Prostate gland (tissue), 2 donors: ENCODE results near the gene RABGAP1L. TPM values are rescaled to one million over a fixed set of nuclear protein-coding genes. Genes with fewer than 3 reads are reported as not detected.

Experiments
- DNase-seq: peaks from one replicate; pipeline ENCODE4 v3.0.0-alpha.2; 2019; ENCODE audit warnings: low spot score
- H3K27ac ChIP-seq, 2 donors: fragments of 200-600 bp; sonication (generic); 2 replicates each; pipeline ENCODE4 v1.5.1; 2017 to 2019
- H3K27me3 ChIP-seq: fragments of 200-600 bp; sonication (generic); replicated peaks from 2 replicates; pipeline ENCODE4 v1.5.1; 2019; ENCODE audit not compliant: insufficient read depth
- H3K36me3 ChIP-seq, 2 donors: fragments of 200-600 bp; sonication (generic); 1 replicate in 1 of 2; 2 replicates in 1 of 2; pipeline versions ENCODE4 v1.5.1 to v1.8.1; 2017 to 2019
- H3K4me1 ChIP-seq: fragments of 200-600 bp; sonication (generic); replicated peaks from 2 replicates; pipeline ENCODE4 v1.5.1; 2019
- H3K4me3 ChIP-seq, 2 donors: fragments of 200-600 bp; sonication (generic); 2 replicates each; pipeline ENCODE4 v1.5.1; 2017 to 2019
- H3K9me3 ChIP-seq: fragments of 200-600 bp; sonication (generic); 2 replicates; pipeline ENCODE4 v1.5.1; 2017
- POLR2A ChIP-seq: fragments of 450-650 bp; IDR thresholded peaks from one replicate; pipeline ENCODE4 v1.6.1; 2016; ENCODE audit warnings: antibody characterized with exemption, mild to moderate bottlenecking
- POLR2AphosphoS5 ChIP-seq: sonication (generic); formaldehyde crosslinking; IDR thresholded peaks from one replicate; pipeline ENCODE4 v1.6.1; 2017; ENCODE audit warnings: antibody characterized with exemption
- WGBS: methylation state at CpG from one replicate; pipeline ENCODE4 v1.1.5; 2018; 5-methylcytosine and 5-hydroxymethylcytosine counted together
- intact Hi-C: fragments of 100-400 bp; cut with DNase I; formaldehyde crosslinking; loops from one replicate; pipeline ENCODE4 v1.14.2; 2022
- total RNA-seq, 2 donors: library from RNA; depleted of rRNA; stranded (reverse); fragments of >200 nt; gene quantifications; one replicate each; pipeline ENCODE4 v1.1.0, GENCODE V29; 2016
- TF ChIP-seq, protein P1 (sequence below), 4 experiments: fragments of 200-600 bp in 2 of 4; fragments of 450-650 bp in 2 of 4; sonication (generic) in 2 of 4; IDR thresholded peaks; 1 replicate in 3 of 4; 2 replicates in 1 of 4; pipeline ENCODE4 v1.5.1; 2016 to 2019; ENCODE audit warnings: antibody characterized with exemption in 4 of 4, mild to moderate bottlenecking in 2 of 4, moderate library complexity in 2 of 4

Gene RABGAP1L
- total RNA-seq, 2 donors from 2014 or later, result 32.3 to 41.5 TPM

DNA sequence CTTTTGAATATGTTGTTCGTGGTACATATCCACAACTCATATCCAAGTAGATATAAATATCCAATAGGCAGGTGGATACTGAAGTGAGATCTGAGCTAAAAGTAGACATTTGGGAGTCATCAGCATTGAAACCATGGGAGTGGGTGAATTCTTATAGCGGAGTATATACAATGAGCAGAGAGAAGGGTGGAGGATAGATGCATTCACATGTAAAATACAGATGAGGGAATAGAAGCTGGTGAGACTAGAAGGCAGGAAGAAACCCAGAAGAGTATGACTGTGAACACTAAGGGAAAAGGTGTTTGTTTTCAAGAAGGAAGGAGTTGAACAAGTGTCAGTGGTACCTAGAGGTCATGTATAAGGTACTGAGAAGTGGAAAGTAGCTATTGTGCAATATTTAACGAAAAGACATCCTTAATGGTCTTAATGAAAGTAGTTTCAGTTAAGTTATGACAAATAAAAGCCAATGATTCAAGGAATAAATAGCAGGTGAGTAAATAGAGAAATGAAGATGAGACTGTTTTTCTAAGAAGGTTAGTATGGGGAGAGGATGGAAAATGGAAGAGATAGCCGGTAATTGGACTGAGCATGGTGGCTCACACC is 658.8 kb downstream of the RABGAP1L start:
- Histone ChIP-seq H3K9me3 (no peaks in the 10 kb centered on the region), H3K4me1 (no peaks in the 10 kb centered on the region), H3K4me3 (no peak overlapping the region), H3K27me3 (no peaks in the 10 kb centered on the region), H3K36me3 (no peaks in the 10 kb centered on the region), H3K27ac (no peak overlapping the region)
- intact Hi-C loops, result no loop called here
- WGBS, result 61% methylated on average over 4 of the region's 4 CpGs
- TF ChIP-seq, protein P1, sequence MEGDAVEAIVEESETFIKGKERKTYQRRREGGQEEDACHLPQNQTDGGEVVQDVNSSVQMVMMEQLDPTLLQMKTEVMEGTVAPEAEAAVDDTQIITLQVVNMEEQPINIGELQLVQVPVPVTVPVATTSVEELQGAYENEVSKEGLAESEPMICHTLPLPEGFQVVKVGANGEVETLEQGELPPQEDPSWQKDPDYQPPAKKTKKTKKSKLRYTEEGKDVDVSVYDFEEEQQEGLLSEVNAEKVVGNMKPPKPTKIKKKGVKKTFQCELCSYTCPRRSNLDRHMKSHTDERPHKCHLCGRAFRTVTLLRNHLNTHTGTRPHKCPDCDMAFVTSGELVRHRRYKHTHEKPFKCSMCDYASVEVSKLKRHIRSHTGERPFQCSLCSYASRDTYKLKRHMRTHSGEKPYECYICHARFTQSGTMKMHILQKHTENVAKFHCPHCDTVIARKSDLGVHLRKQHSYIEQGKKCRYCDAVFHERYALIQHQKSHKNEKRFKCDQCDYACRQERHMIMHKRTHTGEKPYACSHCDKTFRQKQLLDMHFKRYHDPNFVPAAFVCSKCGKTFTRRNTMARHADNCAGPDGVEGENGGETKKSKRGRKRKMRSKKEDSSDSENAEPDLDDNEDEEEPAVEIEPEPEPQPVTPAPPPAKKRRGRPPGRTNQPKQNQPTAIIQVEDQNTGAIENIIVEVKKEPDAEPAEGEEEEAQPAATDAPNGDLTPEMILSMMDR (IDR thresholded peaks at IDR 0.05), result no peak
- TF ChIP-seq POLR2A (no peak), POLR2AphosphoS5 (no peak)
- DNase-seq, result no peak

DNA sequence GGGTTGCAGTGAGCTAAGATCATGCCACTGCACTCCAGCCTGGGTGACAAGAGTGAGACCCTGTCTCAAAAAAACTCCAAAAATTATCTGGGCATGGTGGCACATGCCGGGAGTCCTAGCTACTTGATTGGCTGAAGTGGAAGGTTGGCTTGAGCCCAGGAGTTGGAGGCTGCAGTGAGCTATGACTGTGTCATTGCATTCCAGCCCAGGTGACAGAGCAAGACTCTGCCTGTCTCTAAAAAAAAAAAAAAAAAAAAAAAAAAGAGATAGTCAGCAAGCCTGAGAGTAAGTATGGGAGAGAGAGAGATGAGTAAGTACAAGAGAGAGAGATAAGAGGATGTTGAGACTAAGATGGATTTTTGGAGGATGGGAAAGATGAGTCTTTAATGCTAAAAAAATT is 659.6 kb downstream of the RABGAP1L start:
- DNase-seq, result peak; percentile 9
- no peak overlapping the region for H3K27ac ChIP-seq
- H3K4me1 ChIP-seq, result no peaks in the 10 kb centered on the region
- H3K36me3 ChIP-seq, result no peaks in the 10 kb centered on the region
- no peaks in the 10 kb centered on the region for H3K9me3 ChIP-seq
- TF ChIP-seq, protein P1 (IDR thresholded peaks at IDR 0.05), result no peak
- TF ChIP-seq POLR2AphosphoS5 (no peak), POLR2A (no peak)
- H3K27me3 ChIP-seq, result no peaks in the 10 kb centered on the region
- H3K4me3 ChIP-seq, result no peak overlapping the region
- WGBS, result 53% methylated on average over 1 of the region's 1 CpG
- intact Hi-C loops, result no loop called here

DNA sequence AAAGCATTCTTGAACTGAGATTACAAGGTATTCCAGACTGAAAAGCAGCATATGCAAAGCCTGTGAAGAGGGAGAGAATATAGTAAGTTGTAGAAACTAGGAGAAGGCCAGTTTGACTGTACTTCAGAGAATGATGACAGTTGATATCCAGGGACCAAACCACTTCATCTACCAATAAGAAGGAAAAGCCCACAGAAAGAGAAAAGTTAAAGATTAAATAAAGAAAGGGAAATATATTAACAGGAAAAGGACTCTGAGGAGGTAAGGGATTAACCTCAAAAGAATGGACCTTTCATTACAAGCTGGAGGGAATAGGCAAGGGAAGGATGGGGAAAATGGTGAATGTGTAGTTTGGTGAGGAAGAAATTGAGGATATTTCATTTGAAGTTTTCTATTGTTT is 660.3 kb downstream of the RABGAP1L start:
- H3K27ac ChIP-seq, result no peak overlapping the region
- H3K4me1 ChIP-seq, result no peaks in the 10 kb centered on the region
- TF ChIP-seq, protein P1 (IDR thresholded peaks at IDR 0.05), result no peak
- no peak for TF ChIP-seq POLR2A
- TF ChIP-seq POLR2AphosphoS5, result no peak
- no peak for DNase-seq
- intact Hi-C loops, result no loop called here
- H3K27me3 ChIP-seq, result no peaks in the 10 kb centered on the region
- H3K9me3 ChIP-seq, result no peaks in the 10 kb centered on the region
- H3K4me3 ChIP-seq, result no peak overlapping the region
- H3K36me3 ChIP-seq, result no peaks in the 10 kb centered on the region

DNA sequence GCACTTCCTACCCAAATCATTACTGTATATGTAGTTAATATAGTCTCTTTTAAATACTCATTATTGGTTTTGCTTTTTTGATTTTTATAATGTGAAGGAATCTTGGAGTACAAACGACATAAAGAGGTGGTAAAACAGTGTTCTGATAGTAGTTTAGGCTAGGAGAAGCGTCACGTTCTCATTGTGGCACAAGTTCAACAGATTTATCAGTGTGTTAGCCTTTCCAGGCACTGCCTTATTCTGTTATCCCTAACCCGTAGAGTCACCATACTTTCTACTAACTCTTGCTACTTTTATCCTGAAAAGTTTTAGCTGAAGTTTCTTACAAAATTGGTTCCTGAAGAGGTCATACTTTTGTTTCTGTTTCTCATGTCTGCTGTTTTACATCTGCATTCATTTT is 665.8 kb downstream of the RABGAP1L start:
- no peaks in the 10 kb centered on the region for H3K9me3 ChIP-seq
- DNase-seq, result no peak
- no peaks in the 10 kb centered on the region for H3K36me3 ChIP-seq
- no peak overlapping the region for H3K27ac ChIP-seq
- H3K4me1 ChIP-seq, result no peaks in the 10 kb centered on the region
- TF ChIP-seq POLR2AphosphoS5 (no peak), POLR2A (no peak)
- TF ChIP-seq, protein P1 (IDR thresholded peaks at IDR 0.05), result no peak
- intact Hi-C loops, result no loop called here
- no peak overlapping the region for H3K4me3 ChIP-seq
- H3K27me3 ChIP-seq, result no peaks in the 10 kb centered on the region
- WGBS, result 53% methylated on average over 4 of the region's 4 CpGs

DNA sequence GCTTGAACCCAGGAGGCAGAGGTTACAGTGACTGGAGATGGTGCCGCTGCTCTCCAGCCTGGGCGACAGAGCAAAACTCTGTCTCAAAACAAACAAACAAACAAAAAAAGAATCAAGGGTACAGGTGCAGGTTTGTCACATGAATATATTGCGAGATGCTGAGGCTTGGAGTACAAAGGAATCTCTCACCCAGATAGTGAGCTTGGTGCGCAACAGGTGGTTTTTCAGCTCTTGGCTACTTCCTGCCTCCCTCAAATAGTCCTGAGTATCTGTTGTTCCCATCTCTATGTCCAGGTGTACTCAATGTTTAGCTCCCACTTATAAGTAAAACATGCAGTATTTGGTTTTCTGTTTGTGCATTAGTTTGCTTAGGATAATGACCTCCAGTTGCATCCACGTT is 666.5 kb downstream of the RABGAP1L start:
- intact Hi-C loops, result no loop called here

More for the DNA sequence above, 666.5 kb downstream of the RABGAP1L start:
- Histone ChIP-seq H3K9me3 (no peaks in the 10 kb centered on the region), H3K27me3 (no peaks in the 10 kb centered on the region), H3K4me3 (no peak overlapping the region), H3K27ac (no peak overlapping the region), H3K4me1 (no peaks in the 10 kb centered on the region), H3K36me3 (no peaks in the 10 kb centered on the region)
- 97% methylated on average over 5 of the region's 5 CpGs for WGBS
- no peak for DNase-seq
- TF ChIP-seq POLR2A, result no peak
- no peak for TF ChIP-seq POLR2AphosphoS5
